ENCODE results near the gene TUBB3. TPM values are rescaled to one million over a fixed set of nuclear protein-coding genes. Genes with fewer than 3 reads are reported as not detected.
A peak's percentile ranks its signal among the peaks of the same experiment; 100 is the strongest.
"Not testable (repeated sequence)": the region's sequence is repeated elsewhere in the genome, so short reads cannot be mapped to it uniquely, and the experiment has no call there.

TUBB3 gene
- total RNA-seq, 1 experiment from 2014 or later = 209 TPM

DNA sequence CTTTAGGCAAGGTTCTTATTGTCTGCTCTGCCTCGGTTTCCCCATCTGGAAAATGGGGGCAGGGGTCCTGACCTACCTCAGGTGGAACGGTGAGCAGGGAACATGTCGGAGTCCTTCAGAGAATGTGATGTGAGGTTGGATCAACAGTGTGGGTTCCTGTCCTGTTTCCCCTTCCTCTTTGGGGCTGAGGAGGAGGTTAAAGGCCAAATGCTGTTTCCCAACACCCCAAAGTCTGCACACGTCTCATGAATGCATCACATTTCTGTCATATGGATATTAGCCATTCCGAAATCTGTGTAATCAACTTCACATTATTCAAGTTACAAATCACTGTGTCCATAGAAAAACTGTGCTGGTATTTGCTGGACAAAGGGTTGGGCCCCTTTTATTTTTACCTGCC, 44.3 kb downstream of the TUBB3 start:
- peaks cover 25% of the 10 kb centered on the region for H3K9me3 Mint-ChIP-seq
- CTCF ChIA-PET; DNase-seq (ENCODE audit: low spot score); POLR2A ChIA-PET; ATAC-seq; H3K27ac Mint-ChIP-seq; H3K4me1 Mint-ChIP-seq; H3K4me3 Mint-ChIP-seq: not testable (repeated sequence)
- peaks cover 29% of the 10 kb centered on the region for H3K36me3 Mint-ChIP-seq
- peaks cover 13% of the 10 kb centered on the region for H3K27me3 Mint-ChIP-seq (ENCODE audit: low read depth)

DNA sequence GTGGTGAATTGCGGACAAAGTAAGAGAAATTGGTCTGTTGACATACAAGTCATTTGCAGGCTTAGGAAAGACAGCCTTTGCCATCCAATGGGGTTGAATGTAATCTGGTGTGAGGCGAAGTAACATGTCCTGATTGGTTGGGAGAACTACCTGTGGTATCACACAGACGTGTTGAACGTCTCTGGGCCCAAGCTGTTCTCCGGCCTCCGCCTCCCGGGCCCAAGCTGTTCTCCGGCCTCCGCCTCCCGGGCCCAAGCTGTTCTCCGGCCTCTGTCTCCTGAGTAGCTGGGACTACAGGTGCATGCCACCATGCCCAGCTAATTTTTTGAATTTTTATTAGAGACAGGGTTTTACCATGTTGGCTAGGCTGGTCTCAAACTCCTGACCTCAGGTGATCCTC, 44.9 kb downstream of the TUBB3 start:
- H3K4me3 Mint-ChIP-seq; H3K4me1 Mint-ChIP-seq; H3K27ac Mint-ChIP-seq; CTCF ChIA-PET; DNase-seq (ENCODE audit: low spot score); ATAC-seq; POLR2A ChIA-PET: not testable (repeated sequence)
- Mint-ChIP-seq H3K9me3 (peaks cover 25% of the 10 kb centered on the region), H3K27me3 (ENCODE audit: low read depth) (peaks cover 16% of the 10 kb centered on the region), H3K36me3 (peaks cover 29% of the 10 kb centered on the region)

DNA sequence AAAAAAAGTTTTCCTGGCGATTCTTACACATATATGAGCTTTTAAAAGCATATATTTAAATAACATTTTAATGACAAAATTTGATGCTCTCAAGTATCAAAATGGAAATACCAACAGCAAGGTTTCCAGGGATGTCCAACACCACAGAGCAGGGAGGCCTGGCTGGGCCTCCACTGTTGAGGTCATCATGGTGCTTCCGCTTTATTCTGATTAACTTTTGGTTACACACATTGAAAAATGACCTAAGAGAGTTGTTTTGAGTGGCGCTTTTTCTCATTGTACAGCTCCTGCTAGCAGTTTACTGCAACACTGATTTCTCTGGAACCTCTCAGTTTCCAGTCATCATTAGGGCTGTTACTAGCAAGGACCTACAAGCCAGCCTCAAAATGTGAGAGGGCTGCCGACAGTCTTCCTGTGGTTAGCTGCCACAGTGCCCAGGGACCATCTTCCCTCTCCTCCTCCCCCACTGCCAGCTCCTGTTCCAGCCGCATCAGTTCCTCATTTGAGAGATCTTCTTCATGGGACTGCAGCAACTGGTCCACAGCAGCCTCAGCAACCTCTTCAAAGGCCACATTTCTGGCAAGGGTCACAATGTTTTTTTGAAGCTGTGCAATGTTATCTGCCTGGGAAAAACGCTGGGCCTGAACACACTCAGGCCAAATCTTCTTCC, 46.7 kb downstream of the TUBB3 start:
- H3K4me3 Mint-ChIP-seq = no peak overlapping the region
- H3K9me3 Mint-ChIP-seq = peaks cover 25% of the 10 kb centered on the region
- CTCF ChIA-PET = interaction anchor here (0.6 to 1.6 kb wide), 2 partner anchors 60 to 358 kb away, joined by 3 to 6 read pairs; no protein-coding TSS in a partner anchor
- POLR2A ChIA-PET = no interaction called here
- ATAC-seq (no peak), DNase-seq (ENCODE audit: low spot score) (no peak)
- TF ChIP-seq NR2C2 (CRISPR knock-in tag; IDR thresholded peaks at IDR 0.05) (no peak), TEAD1 (CRISPR knock-in tag; IDR thresholded peaks at IDR 0.05) (no peak), ZNF416 (CRISPR knock-in tag; IDR thresholded peaks at IDR 0.05) (no peak), MYBL2 (CRISPR knock-in tag; IDR thresholded peaks at IDR 0.05) (no peak)
- H3K4me1 Mint-ChIP-seq = peaks cover 16% of the 10 kb centered on the region
- H3K36me3 Mint-ChIP-seq = peaks cover 32% of the 10 kb centered on the region
- peaks cover 16% of the 10 kb centered on the region for H3K27me3 Mint-ChIP-seq (ENCODE audit: low read depth)
- H3K27ac Mint-ChIP-seq = no peak overlapping the region

GRCh38 chr16:89971495-89972243, 48.5 kb downstream of the TUBB3 start:
- DNase-seq (ENCODE audit: low spot score) = peak; percentile 25
- ATAC-seq = no peak
- Mint-ChIP-seq H3K4me3 (peak overlapping the region; percentile 97), H3K27me3 (ENCODE audit: low read depth) (peaks cover 16% of the 10 kb centered on the region), H3K36me3 (peaks cover 32% of the 10 kb centered on the region), H3K9me3 (peaks cover 25% of the 10 kb centered on the region), H3K4me1 (peaks cover 16% of the 10 kb centered on the region), H3K27ac (no peak overlapping the region; the same call in 1 of the 2 replicates)
- TF ChIP-seq TCF7 (CRISPR knock-in tag; IDR thresholded peaks at IDR 0.05; ENCODE audit: low read depth) = peak; percentile 13; the same call in 1 of the 2 replicates
- TF ChIP-seq, protein P1, sequence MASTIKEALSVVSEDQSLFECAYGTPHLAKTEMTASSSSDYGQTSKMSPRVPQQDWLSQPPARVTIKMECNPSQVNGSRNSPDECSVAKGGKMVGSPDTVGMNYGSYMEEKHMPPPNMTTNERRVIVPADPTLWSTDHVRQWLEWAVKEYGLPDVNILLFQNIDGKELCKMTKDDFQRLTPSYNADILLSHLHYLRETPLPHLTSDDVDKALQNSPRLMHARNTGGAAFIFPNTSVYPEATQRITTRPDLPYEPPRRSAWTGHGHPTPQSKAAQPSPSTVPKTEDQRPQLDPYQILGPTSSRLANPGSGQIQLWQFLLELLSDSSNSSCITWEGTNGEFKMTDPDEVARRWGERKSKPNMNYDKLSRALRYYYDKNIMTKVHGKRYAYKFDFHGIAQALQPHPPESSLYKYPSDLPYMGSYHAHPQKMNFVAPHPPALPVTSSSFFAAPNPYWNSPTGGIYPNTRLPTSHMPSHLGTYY (CRISPR knock-in tag; IDR thresholded peaks at IDR 0.05) = no peak
- POLR2A ChIA-PET = interaction anchor here (1.6 kb wide), 1 partner anchor 47 kb away, joined by 4 read pairs; no protein-coding TSS in a partner anchor
- CTCF ChIA-PET = interaction anchor here (0.5 to 1.1 kb wide), 3 partner anchors 47 to 110 kb away, joined by 3 to 4 read pairs (median 3); no protein-coding TSS in a partner anchor

- CTCF ChIA-PET = interaction anchor here (1.0 to 1.7 kb wide), 5 partner anchors 25 to 50 kb away, joined by 3 to 6 read pairs (median 4); partner anchors contain the start of gene TUBB3
- POLR2A ChIA-PET = interaction anchor here (0.8 to 1.6 kb wide), 6 partner anchors 21 to 144 kb away, joined by 3 to 4 read pairs (median 3); partner anchors contain the start of gene MC1R
- H3K36me3 Mint-ChIP-seq = peaks cover 32% of the 10 kb centered on the region
- TF ChIP-seq, protein P2, sequence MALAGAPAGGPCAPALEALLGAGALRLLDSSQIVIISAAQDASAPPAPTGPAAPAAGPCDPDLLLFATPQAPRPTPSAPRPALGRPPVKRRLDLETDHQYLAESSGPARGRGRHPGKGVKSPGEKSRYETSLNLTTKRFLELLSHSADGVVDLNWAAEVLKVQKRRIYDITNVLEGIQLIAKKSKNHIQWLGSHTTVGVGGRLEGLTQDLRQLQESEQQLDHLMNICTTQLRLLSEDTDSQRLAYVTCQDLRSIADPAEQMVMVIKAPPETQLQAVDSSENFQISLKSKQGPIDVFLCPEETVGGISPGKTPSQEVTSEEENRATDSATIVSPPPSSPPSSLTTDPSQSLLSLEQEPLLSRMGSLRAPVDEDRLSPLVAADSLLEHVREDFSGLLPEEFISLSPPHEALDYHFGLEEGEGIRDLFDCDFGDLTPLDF (CRISPR knock-in tag; IDR thresholded peaks at IDR 0.05) = no peak; the same call in none of the 2 replicates
- TF ChIP-seq, protein P3, sequence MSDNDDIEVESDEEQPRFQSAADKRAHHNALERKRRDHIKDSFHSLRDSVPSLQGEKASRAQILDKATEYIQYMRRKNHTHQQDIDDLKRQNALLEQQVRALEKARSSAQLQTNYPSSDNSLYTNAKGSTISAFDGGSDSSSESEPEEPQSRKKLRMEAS (CRISPR knock-in tag; IDR thresholded peaks at IDR 0.05) = peak; percentile 77
- TF ChIP-seq OVOL2 (CRISPR knock-in tag; IDR thresholded peaks at IDR 0.05; ENCODE audit: borderline replicate concordance) (peak; percentile 52; the same call in 1 of the 2 replicates), NFATC4 (CRISPR knock-in tag; IDR thresholded peaks at IDR 0.05) (no peak), ZNF396 (CRISPR knock-in tag; IDR thresholded peaks at IDR 0.05; ENCODE audit: borderline replicate concordance) (no peak), ESRRA (CRISPR knock-in tag; IDR thresholded peaks at IDR 0.05; ENCODE audit: borderline replicate concordance) (peak; percentile 62; the same call in 1 of the 2 replicates), HMGA2 (CRISPR knock-in tag; IDR thresholded peaks at IDR 0.05) (no peak), JUN (CRISPR knock-in tag; IDR thresholded peaks at IDR 0.05) (peak; percentile 90), TEAD1 (CRISPR knock-in tag; IDR thresholded peaks at IDR 0.05) (peak; percentile 81), NFE2L1 (CRISPR knock-in tag; IDR thresholded peaks at IDR 0.05) (peak; percentile 76), CREM (CRISPR knock-in tag; IDR thresholded peaks at IDR 0.05) (peak; percentile 97)
- TF ChIP-seq, protein P4, sequence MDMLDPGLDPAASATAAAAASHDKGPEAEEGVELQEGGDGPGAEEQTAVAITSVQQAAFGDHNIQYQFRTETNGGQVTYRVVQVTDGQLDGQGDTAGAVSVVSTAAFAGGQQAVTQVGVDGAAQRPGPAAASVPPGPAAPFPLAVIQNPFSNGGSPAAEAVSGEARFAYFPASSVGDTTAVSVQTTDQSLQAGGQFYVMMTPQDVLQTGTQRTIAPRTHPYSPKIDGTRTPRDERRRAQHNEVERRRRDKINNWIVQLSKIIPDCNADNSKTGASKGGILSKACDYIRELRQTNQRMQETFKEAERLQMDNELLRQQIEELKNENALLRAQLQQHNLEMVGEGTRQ (CRISPR knock-in tag; IDR thresholded peaks at IDR 0.05) = no peak
Measured at GRCh38 chr16:89972244-89973234, 49.4 kb downstream of the TUBB3 start.

More at GRCh38 chr16:89972244-89973234, 49.4 kb downstream of the TUBB3 start:
- Mint-ChIP-seq H3K4me1 (peaks cover 16% of the 10 kb centered on the region), H3K9me3 (peaks cover 25% of the 10 kb centered on the region), H3K27me3 (ENCODE audit: low read depth) (peaks cover 16% of the 10 kb centered on the region), H3K27ac (peak overlapping the region; percentile 98), H3K4me3 (peak overlapping the region; percentile 97)
- DNase-seq (ENCODE audit: low spot score) (peak; percentile 88), ATAC-seq (peak; percentile 89)

All from WTC11 (cell line).